Erythroblast (primary cell): ENCODE data around the gene NEMP2.

Source experiments
- GATA1 ChIP-seq: IDR thresholded peaks from 2 replicates; pipeline ENCODE4 v1.6.1; 2011; ENCODE audit warnings: low read depth, mild to moderate bottlenecking, control low read depth, low read length, moderate library complexity
- POLR2A ChIP-seq: IDR thresholded peaks from 2 replicates; pipeline ENCODE4 v1.6.1; 2011; ENCODE audit warnings: mild to moderate bottlenecking, low read length

- TF ChIP-seq POLR2A (no peak), GATA1 (no peak)
Observed at GRCh38 chr2:190455358-190456095, 79.0 kb downstream of the NEMP2 start.
